SU-DHL-6 (cell line): ENCODE measurements around the gene CLP1.
"Not testable (repeated sequence)": the region's sequence is repeated elsewhere in the genome, so short reads cannot be mapped to it uniquely, and the experiment has no call there.

Experiments used
- EZH2phosphoT487 ChIP-seq: fragments of 200-600 bp; sonication (generic), shearing (Covaris generic); conservative IDR thresholded peaks from 2 replicates; pipeline ENCODE4 v1.6.1; 2018; ENCODE audit warnings: mild to moderate bottlenecking, antibody characterized with exemption, low read length, moderate library complexity, mixed read lengths
- TF ChIP-seq, protein P1 (sequence below): fragments of 200-600 bp; sonication (generic); IDR thresholded peaks from one replicate; pipeline ENCODE4 v1.5.1; 2017; ENCODE audit warnings: antibody characterized with exemption, mild to moderate bottlenecking, low read length, moderate library complexity; ENCODE audit not compliant: insufficient read depth, poor library complexity, severe bottlenecking

DNA sequence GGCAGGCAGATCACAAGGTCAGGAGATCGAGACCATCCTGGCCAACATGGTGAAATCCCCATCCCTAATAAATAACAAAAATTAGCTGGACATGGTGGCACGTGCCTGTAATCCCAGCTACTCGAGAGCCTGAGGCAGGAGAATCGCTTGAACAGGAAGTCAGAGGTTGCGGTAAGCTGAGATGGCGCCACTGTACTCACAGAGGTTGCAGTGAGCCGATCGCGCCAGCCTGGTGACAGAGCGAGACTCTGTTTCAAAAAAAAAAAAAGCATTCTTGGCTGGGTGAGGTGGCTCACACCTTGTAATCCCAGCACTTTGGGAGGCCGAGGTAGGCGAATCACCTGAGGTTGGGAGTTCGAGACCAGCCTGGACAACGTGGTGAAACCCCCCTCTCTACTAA is 5.3 kb upstream of the CLP1 start:
- TF ChIP-seq, protein P1, sequence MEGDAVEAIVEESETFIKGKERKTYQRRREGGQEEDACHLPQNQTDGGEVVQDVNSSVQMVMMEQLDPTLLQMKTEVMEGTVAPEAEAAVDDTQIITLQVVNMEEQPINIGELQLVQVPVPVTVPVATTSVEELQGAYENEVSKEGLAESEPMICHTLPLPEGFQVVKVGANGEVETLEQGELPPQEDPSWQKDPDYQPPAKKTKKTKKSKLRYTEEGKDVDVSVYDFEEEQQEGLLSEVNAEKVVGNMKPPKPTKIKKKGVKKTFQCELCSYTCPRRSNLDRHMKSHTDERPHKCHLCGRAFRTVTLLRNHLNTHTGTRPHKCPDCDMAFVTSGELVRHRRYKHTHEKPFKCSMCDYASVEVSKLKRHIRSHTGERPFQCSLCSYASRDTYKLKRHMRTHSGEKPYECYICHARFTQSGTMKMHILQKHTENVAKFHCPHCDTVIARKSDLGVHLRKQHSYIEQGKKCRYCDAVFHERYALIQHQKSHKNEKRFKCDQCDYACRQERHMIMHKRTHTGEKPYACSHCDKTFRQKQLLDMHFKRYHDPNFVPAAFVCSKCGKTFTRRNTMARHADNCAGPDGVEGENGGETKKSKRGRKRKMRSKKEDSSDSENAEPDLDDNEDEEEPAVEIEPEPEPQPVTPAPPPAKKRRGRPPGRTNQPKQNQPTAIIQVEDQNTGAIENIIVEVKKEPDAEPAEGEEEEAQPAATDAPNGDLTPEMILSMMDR = not testable (repeated sequence)
- TF ChIP-seq EZH2phosphoT487 = not testable (repeated sequence)
